Measurements from ENCODE around the gene TACR2. TPM values are rescaled to one million over a fixed set of nuclear protein-coding genes. Genes with fewer than 3 reads are reported as not detected.

TACR2 gene
- total RNA-seq (2022) (0.26 and 0.34 TPM in 2 replicates), Bru-seq, nascent RNA (percentile 4 among the genes with signal in this experiment), BruChase-seq, experiment 1, labeled RNA remaining after a 6-hour chase (percentile 9 among the genes with signal in this experiment), BruChase-seq, experiment 2, labeled RNA remaining after a 2-hour chase (not detected)
- long read RNA-seq, partial matches to known transcripts: 0 of 1 reads
- long read RNA-seq, other reads (novel, unspliced or antisense): 1 of 1 reads

DNA sequence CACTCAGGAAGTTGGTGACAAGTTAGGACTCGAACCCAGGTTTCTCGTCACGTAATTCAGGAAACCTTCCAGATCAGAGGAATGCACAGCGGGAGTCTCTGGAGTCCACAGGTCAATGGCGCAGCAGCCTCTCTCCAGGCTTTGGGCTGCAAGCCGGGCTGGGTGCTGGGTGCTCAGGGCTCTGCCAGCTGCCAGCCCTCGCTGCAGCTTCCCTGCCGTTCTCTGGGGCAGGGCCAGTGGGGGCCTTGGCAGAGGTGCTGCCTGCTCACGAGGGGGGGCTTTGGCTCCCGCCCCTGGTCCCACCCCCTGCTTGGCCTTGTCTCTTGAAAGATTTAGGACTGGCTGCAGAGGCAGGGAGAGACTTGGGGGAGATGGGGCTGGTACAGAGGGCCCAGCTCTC is at the start of gene TACR2:
Gene TACR2 (minus strand): TSS at position 224 of the 400 bp plus-strand sequence. CDS start 595 bp downstream, outside the sequence.
- Mint-ChIP-seq H3K9me3 (ENCODE audit: low read depth, unreplicated experiment) (no peaks in the 10 kb centered on the region), H3K27ac (ENCODE audit: unreplicated experiment) (no peak within 1 kb of the TSS), H3K27me3 (ENCODE audit: unreplicated experiment) (no peaks in the 10 kb centered on the region), H3K4me1 (ENCODE audit: low read depth, unreplicated experiment) (peaks cover 11% of the 10 kb centered on the region), H3K36me3 (ENCODE audit: insufficient read depth, unreplicated experiment) (peaks cover 3% of the 10 kb centered on the region), H3K4me3 (ENCODE audit: low read depth, unreplicated experiment) (no peak within 1 kb of the TSS)
- BruUV-seq (replicated peaks): no TSS peak
- DNase-seq: no peak
- TF ChIP-seq, protein P1, sequence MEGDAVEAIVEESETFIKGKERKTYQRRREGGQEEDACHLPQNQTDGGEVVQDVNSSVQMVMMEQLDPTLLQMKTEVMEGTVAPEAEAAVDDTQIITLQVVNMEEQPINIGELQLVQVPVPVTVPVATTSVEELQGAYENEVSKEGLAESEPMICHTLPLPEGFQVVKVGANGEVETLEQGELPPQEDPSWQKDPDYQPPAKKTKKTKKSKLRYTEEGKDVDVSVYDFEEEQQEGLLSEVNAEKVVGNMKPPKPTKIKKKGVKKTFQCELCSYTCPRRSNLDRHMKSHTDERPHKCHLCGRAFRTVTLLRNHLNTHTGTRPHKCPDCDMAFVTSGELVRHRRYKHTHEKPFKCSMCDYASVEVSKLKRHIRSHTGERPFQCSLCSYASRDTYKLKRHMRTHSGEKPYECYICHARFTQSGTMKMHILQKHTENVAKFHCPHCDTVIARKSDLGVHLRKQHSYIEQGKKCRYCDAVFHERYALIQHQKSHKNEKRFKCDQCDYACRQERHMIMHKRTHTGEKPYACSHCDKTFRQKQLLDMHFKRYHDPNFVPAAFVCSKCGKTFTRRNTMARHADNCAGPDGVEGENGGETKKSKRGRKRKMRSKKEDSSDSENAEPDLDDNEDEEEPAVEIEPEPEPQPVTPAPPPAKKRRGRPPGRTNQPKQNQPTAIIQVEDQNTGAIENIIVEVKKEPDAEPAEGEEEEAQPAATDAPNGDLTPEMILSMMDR (IDR thresholded peaks at IDR 0.05; ENCODE audit: unreplicated experiment): no peak
- intact Hi-C loops (cut with micrococcal nuclease; ENCODE audit: unreplicated experiment): no loop called here
- CTCF ChIA-PET: interaction anchor here (0.6 to 1.0 kb wide), 2 partner anchors 8 to 135 kb away, joined by 3 read pairs; no protein-coding TSS in a partner anchor

- no peak for DNase-seq
- H3K27ac Mint-ChIP-seq (ENCODE audit: unreplicated experiment): no peak overlapping the region
- H3K4me3 Mint-ChIP-seq (ENCODE audit: low read depth, unreplicated experiment): no peak overlapping the region
- no TSS peak for BruUV-seq (replicated peaks)
- intact Hi-C loops (cut with micrococcal nuclease; ENCODE audit: unreplicated experiment): no loop called here
- TF ChIP-seq, protein P1 (IDR thresholded peaks at IDR 0.05; ENCODE audit: unreplicated experiment): no peak
- CTCF ChIA-PET: interaction anchor here (0.6 kb wide), 2 partner anchors 205 to 1234 kb away, joined by 3 to 4 read pairs; partner anchors contain the start of gene ATOH7
- H3K9me3 Mint-ChIP-seq (ENCODE audit: low read depth, unreplicated experiment): no peaks in the 10 kb centered on the region
- peaks cover 27% of the 10 kb centered on the region for H3K36me3 Mint-ChIP-seq (ENCODE audit: insufficient read depth, unreplicated experiment)
- peaks cover 80% of the 10 kb centered on the region for H3K4me1 Mint-ChIP-seq (ENCODE audit: low read depth, unreplicated experiment)
- no peaks in the 10 kb centered on the region for H3K27me3 Mint-ChIP-seq (ENCODE audit: unreplicated experiment)
Measured at GRCh38 chr10:69466158-69466490, 49.4 kb upstream of the TACR2 start.

DNA sequence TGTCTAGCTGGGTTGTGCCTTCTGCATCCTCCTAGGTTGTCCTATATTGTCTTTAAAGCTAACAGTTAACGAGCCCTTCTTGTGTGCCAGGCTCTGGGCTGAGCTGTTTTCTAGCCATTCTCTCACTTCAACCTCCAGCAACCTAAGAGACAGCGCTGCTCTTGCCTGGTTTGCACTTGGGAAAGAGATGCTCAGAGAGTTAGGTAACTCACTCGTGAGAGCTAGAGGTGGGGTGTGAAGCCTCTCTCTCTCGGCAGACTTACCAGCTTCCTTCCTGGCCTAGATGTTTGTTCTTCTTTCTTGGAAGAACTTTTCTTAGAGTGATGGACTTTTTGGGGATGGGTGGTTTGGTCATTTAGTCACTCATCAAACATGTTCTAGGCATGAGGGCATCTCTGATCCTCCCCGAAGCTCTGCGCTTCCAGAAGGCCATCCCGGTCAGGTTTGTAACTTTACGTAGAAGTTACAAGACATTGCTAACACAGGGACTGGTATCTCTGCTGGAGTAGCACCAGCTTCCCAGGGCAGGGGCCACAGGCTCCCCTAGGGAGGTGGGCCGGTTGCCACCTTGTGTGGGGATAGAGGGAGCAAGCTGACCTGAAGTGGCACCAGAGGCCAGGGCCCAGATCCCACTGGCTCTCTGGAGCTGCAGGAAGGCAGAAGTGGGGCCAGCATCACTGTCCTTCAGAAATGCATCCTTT is 48.9 kb upstream of the TACR2 start:
- Mint-ChIP-seq H3K27me3 (ENCODE audit: unreplicated experiment) (no peaks in the 10 kb centered on the region), H3K4me3 (ENCODE audit: low read depth, unreplicated experiment) (no peak overlapping the region), H3K9me3 (ENCODE audit: low read depth, unreplicated experiment) (no peaks in the 10 kb centered on the region), H3K27ac (ENCODE audit: unreplicated experiment) (peak overlapping the region; percentile 25), H3K36me3 (ENCODE audit: insufficient read depth, unreplicated experiment) (peaks cover 22% of the 10 kb centered on the region), H3K4me1 (ENCODE audit: low read depth, unreplicated experiment) (peaks cover 80% of the 10 kb centered on the region)
- intact Hi-C loops (cut with micrococcal nuclease; ENCODE audit: unreplicated experiment): no loop called here
- CTCF ChIA-PET: interaction anchor here (0.5 to 1.5 kb wide), 3 partner anchors 13 to 264 kb away, joined by 3 to 8 read pairs (median 4); partner anchors contain the start of gene TSPAN15
- TF ChIP-seq, protein P1 (IDR thresholded peaks at IDR 0.05; ENCODE audit: unreplicated experiment): no peak
- DNase-seq: no peak
- no TSS peak for BruUV-seq (replicated peaks)

GRCh38 chr10:69464801-69465401 is 48.2 kb upstream of the TACR2 start:
- Mint-ChIP-seq H3K9me3 (ENCODE audit: low read depth, unreplicated experiment) (no peaks in the 10 kb centered on the region), H3K27me3 (ENCODE audit: unreplicated experiment) (no peaks in the 10 kb centered on the region), H3K4me3 (ENCODE audit: low read depth, unreplicated experiment) (no peak overlapping the region), H3K4me1 (ENCODE audit: low read depth, unreplicated experiment) (peaks cover 80% of the 10 kb centered on the region), H3K27ac (ENCODE audit: unreplicated experiment) (peak overlapping the region; percentile 25), H3K36me3 (ENCODE audit: insufficient read depth, unreplicated experiment) (peaks cover 15% of the 10 kb centered on the region)
- CTCF ChIA-PET: interaction anchor here (0.5 to 1.5 kb wide), 3 partner anchors 14 to 263 kb away, joined by 3 to 8 read pairs (median 4); partner anchors contain the start of gene TSPAN15
- BruUV-seq (replicated peaks): no TSS peak
- intact Hi-C loops (cut with micrococcal nuclease; ENCODE audit: unreplicated experiment): no loop called here
- TF ChIP-seq, protein P1 (IDR thresholded peaks at IDR 0.05; ENCODE audit: unreplicated experiment): no peak
- DNase-seq: no peak

Data from Calu3 (cell line).